ENCODE data around the gene BCAP31.
A peak's percentile ranks its signal among the peaks of the same experiment; 100 is the strongest.

Gene BCAP31

GRCh38 chrX:153674219-153674851 is 49.9 kb downstream of the BCAP31 start:
- no peak for DNase-seq (ENCODE audit: low read depth in 2 of 2)

DNA sequence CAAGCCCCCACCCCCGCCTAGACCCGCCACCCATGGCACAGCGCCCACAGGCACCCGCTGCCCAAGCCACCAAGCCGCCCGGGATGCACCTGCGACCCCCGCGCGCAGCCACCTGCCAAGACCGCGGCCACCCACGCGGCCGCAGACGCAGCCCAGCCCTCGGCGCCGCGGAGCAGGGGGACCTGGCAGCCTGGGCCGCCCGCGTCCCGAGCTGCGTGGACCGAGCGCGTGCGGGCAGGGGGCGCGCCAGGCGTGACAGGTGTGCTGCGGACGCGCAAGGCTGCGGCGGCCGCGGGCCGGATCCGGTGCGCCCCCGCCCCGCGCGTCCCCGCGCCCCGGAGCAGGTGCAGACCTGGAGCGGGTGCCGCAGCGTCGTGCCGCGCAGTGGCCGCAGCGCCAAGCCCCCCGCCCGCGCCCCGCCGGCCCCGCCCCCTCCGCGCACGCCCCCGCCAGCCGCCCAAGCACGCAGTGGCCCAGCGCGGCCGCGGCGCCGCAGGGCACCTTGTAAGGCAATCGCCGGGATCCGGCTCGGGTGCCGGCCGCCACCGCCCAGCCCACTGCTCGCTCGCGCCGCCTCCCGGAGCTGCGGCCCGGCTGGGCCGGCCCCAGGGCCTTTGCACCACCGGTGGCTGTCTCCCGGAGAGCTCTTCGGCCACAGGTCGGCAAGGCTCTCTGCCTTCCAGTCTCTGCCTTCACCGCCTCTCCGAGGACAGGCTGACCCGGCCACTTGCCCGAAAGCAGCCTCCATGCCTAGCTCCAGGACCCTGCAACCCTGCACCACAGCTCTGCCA is 50.6 kb downstream of the BCAP31 start, which contains the start of gene PNCK:
TSS of gene PNCK (minus strand) at position 386 of the 791 bp plus-strand sequence. CDS start 737 bp downstream, outside the sequence.
- DNase-seq (ENCODE audit: low read depth in 2 of 2) = no peak

DNA sequence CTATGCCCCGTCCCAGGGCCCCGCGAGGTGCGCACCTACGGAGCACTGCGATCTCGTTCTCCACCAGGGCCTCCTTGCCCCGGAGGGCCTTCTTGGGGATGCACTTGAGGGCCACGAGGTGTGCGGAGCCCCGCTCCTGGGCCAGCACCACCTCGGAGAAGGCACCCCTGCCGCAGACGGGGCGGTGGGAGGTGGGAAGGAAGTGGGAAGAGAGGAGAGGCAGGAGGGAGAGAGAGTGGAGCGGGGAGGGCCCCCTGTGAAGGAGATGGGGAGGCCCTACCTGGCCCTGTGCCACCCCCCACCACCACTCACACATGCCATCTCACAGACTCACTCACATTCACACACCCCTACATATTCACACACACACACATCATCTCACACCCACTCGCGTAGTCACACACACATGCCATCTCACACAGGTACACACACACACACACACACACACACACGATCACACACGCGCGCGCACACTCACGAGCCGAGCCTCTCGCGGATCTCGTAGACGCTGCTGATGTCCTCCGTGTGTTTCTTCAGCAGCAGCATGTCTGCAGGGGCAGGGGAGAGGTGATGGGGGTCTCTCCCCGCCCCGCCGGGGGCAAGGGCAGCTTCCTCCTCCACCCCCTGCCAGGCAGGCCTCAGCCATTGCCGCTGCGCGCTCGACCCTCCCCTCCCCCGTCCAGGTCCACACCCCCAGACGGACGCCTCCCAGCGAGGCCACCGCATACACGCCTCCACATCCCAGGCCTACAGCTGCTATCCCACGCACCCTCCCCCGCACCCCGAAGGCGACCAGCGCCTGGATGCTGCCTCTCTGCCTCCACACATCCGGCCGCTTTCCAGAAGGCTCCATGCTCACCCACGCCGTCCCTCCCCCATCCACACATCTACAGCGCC is 51.4 kb downstream of the BCAP31 start:
- no peak for DNase-seq (ENCODE audit: low read depth in 2 of 2)

DNA sequence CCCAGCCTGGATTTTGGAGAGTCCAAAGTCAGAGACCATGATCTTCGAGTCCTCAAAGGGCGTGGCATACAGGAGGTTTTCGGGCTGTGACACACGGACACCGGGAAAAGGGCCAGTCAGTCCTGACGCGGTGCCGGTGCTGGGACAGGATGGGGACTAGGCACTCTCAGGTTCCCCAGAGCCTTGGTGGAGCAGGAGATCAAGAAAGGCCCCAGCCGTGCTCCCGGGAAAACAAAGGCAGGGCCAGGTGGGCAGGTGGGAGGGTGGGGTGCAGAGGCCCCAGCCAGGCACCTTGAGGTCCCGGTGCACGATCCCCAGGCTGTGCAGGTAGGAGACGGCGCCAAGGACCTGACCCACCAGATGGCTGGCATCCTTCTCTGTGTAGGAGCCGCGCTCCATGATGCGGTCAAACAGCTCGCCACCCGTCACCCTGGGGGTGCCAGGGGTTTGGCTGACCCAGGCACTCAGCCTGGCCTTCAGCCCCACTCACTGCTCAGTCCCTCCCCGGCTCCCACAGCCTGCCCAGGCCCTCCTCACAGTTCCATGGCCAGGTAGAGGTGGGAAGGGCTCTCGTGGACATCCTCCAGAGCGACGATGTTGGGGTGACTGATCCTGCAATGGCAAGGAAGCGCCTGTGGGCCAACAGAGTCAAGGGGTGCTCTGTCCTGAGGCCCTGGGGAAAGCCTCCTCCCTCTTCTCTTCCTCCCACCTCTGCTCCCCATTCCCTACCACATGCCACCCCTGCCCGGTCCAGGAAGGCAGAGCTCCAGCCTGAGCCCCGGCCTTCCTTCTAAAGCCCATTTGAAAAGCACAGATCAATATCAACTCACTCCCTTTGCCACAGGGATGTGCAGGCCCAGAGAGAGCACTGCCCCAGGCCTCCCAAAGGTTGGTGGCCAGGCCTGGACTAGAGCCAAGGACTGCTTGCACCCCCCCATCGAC is 52.3 kb downstream of the BCAP31 start:
- DNase-seq (ENCODE audit: low read depth in 2 of 2) = no peak

DNA sequence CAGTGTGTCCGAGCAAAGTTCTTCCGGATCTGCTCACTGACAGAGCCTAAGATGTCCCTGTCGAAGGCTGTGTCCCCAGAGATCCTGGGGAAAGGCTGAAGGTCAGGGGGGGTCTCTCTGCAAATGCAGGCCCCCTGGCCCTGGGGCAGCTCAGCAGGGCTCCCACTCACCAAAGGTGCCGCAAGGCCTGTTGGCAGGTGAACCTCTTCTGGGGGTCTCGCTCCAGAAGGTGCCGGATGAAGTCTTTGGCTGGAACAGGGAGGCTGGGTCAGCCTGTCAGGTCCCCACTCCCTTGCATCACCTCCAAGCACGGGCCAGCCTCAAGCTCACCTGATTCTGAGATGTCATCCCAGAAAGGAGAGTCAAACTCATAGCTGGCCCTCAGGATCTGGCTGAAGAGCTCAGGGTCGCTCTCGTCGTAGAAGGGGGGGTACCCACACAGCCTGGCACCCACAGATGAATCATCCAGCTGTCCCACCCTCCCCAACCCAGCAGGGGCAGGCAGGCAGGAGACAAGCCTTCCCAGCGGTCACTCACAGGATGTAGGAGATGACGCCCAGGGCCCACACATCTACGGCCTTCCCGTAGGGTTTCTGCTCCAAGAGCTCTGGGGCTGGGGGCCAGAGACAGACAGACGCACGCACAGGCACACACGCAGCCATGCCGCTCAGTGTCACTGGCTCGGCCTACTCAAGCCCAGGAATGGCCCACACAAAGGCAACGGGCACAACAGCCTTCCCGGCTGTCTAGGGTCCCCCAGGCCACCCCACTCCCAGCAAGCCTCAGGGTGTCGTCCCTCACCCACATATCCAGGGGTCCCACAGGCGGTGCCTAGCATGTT is 53.2 kb downstream of the BCAP31 start:
- DNase-seq (ENCODE audit: low read depth in 2 of 2) = no peak

DNA sequence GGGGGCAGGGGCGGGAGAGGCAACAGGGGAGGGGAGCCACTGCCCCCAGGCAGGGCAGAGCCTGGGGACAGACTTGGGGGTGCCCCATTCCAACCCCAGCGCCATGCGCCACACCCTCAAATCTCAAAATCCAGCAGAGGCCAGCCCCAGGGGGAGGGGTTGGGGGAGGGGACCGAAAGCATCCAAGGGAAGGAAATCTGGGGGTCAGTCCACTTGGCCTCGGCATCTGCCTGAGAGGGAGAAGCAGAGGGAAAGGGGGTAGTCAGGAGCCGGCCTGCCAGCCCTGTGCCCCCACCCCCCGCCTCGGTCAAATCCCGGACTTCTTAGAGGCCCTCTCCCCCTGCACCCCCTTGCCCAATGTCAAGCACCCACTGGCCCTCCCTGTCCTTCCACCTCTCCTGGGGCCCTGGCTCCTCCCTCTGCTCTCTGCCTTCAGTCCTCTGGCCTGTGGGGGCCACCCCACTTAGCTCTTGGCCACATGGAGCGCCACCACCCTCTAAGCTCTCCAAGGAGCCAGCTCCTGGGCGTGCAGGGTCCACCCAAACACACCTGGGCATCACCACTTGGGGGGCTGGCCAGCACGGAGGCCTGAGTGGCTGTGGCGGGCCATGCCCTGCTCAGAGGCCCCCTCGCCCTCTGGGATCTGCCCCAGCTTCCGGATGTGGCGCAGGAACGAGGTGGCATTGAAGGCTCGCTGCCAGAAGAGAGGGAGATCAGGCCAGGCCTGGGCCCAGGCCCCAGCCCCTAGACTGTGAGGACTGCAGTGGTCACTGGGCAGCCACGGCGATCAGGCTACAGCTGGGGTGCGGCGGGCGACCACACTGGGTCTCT is 54.1 kb downstream of the BCAP31 start:
- no peak for DNase-seq (ENCODE audit: low read depth in 2 of 2)

GRCh38 chrX:153669174-153669890 is 54.9 kb downstream of the BCAP31 start:
- DNase-seq (ENCODE audit: low read depth in 2 of 2) = peak; percentile 21 to 30

DNA sequence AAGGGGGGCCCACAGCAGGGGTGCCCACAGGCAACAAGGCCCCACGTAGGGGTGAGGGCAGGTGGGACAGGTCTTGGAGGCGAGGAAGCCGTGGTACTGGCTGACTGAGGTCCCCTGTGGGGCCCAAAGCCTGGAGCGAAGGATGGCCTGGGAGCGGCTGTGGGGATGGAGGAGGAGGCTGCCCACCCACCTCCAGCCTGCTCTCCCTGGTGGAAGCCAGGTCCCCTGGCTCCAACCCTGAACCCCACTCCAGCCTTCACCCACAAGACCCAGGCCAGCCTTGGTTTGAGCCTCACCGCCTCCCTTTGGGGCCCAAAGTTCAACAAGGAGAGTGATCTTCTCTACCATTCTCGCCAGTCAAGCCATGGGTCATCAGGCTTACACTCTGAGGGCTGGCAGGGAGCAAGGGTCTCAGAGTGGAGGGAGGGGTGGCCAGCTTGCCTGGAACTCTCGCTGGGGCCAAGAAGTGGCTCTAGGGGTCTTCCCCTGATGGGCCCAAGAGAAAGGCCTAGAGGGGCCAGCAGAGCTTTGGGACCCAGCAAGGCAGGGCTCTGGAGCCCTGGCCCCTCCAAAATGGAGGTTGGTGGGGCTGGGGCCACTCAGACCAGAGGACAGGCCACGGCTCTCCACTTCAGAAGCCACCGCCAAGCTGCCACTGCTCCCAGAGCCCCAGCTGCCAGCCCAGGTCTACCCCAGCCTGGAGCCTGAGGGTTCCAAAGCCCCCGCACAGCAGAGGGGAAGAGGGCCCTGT is 55.6 kb downstream of the BCAP31 start:
- DNase-seq (ENCODE audit: low read depth in 2 of 2) = no peak

DNA sequence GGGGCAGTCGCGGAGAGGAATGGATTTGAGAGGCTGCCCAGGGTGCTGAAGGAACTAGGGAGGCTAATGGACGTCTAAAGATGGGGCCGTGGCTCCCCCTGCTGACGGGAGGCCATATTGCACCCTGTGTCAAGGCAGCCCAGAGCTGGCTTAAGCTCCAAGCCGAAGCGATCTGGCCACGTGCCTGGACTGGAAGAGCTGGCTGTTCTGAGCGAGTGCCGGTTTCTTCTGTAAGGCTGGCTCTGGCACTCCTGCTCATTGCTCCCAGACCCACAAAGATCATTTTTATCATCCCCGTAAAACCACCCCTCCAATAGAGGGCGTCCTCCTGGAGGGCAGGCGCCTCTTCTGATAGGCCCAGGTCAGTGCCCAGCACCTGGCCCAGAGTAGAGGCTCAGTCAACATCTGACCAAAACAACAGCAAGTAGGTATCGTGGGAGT is 56.2 kb downstream of the BCAP31 start:
- peak; percentile 59 to 83 for DNase-seq (ENCODE audit: low read depth in 2 of 2)

DNA sequence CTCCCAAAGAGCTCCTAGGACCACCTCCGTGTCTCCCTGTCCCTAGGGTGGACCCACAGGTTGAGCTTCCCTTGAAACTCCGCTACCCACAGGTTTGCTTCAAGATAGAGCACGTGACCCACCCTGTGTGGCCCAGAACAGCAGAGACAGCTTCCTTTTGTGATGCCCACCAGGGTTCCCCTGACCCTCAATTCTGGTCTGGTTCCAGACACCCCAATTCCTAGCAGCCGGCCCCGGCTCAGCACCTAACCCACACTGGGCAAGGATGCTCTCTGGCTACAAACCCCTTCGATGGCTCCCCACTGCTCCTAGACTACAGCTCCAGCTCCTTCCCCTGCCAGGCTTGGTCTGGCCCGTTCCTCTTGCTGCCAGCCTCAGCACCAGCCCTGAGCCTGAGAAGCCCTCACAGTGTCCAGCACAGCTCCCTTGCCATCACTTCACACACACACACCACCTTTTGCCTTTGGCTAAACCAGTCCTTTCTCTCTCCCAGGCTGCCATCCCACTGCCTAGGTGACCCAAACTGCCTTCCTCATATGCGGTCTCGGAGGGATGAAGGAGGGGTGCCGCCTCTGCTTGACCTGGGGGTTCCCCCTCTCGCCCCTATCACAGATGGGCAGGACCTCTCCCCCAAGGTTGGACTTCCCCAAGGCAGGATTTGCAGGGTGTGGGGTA is 56.8 kb downstream of the BCAP31 start:
- no peak for DNase-seq (ENCODE audit: low read depth in 2 of 2)

- no peak for DNase-seq (ENCODE audit: low read depth in 2 of 2)
These were observed 58.4 kb downstream of the BCAP31 start for GRCh38 chrX:153665726-153666306.

DNA sequence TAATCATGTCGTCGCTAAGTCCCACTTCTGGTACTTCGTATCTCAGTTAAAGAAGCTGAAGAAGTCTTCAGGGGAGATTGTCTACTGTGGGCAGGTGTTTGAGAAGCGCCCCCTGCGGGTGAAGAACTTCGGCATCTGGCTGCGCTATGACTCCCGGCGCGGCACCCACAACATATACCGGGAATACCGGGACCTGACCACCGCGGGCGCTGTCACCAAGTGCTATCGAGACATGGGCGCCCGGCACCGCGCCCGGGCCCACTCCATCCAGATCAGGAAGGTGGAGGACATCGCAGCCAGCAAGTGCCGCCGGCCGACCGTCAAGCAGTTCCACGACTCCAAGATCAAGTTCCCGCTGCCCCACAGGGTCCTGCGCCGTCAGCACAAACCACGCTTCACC is 61.9 kb downstream of the BCAP31 start:
- peak; percentile 36 to 40 for DNase-seq (ENCODE audit: low read depth in 2 of 2)

DNA sequence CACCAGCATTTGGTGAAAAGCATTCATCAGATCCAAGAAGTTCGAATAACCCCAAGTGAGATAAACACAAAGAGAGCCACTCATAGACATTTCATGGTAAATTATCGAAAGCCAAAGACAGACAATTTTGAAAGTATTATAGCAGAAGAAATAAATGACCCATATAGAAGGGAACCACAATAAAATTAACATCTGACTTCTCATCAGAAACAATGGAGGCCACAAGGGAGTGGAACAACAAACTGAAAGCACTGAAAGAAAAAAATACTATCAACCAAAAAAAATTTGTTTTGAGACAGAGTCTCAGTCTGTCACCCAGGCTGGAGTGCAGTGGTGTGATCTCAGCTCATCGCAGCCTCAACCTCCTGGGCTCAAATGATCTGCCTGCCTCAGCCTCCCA is 64.9 kb downstream of the BCAP31 start:
- no peak for DNase-seq (ENCODE audit: low read depth in 2 of 2)

DNA sequence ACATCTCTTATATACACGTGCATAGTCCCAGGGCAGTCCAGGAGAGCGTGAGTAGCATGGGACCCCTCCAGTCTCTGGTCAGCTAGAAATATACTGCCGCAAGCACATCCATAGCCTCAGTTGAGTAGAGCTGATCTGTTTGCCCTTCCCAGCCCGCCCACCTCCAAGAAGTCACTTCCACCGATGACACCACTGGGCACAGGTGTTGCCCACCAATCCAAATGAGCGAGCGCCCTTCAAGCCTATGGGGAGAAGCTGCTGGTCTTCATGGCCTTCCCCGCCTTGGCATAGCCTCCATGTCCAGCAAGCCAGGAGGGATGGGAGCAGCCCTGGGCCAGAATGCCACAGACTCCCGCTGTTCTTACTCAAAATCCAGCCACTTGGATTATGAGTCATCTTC is 67.0 kb downstream of the BCAP31 start:
- no peak for DNase-seq (ENCODE audit: low read depth in 2 of 2)

- DNase-seq (ENCODE audit: low read depth in 2 of 2) = no peak
These were observed 70.6 kb downstream of the BCAP31 start for GRCh38 chrX:153653556-153653955.

DNA sequence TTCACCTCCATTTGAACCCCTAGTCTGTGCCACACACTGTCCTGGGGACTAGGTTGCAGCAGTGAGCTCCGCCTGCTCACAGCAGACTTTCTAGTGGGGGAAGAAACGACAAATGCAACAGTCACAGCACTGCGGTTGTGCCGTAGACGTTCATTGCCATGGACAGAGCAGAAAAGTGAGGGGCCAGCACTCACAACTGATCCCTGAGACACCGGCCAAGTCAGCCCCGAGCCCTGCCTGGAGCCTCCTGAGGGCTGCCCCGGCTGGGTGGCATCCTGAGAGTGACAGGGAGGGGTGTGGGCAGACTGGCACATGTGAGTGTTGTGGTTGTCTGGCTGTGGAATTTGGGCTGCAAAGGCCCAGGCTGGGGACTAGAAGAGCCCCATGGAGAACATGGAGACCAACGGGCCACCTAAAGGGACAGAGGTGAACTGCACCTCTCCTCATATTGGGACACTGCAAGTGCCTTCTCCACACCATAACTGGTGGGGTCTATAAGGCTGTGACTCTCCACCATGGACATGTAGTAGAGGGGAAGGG is 72.6 kb downstream of the BCAP31 start:
- DNase-seq (ENCODE audit: low read depth in 2 of 2) = no peak

GRCh38 chrX:153650959-153651358 is 73.2 kb downstream of the BCAP31 start:
- no peak for DNase-seq (ENCODE audit: low read depth in 2 of 2)

Measured in stimulated activated CD4-positive, alpha-beta T cell treated with anti-CD3 and anti-CD28 coated beads, Interleukin-4, amount 100 ng/mL, for 48 hours (primary cell).